Caki2 (cell line): ENCODE data around the gene TPSB2. TPM values are rescaled to one million over a fixed set of nuclear protein-coding genes. Genes with fewer than 3 reads are reported as not detected.
"Not testable (repeated sequence)": the region's sequence is repeated elsewhere in the genome, so short reads cannot be mapped to it uniquely, and the experiment has no call there.

Source experiments
- DNase-seq: peaks from one replicate; pipeline ENCODE4 v3.0.0-alpha.2; 2015; ENCODE audit warnings: low read depth
- in situ Hi-C: cut with HindIII; loops from 2 replicates; pipeline ENCODE4 v1.10.0; 2016; ENCODE audit warnings: low sequenced_read_pairs, low pct_unique_long_range_greater_than_20kb, mixed read lengths
- total RNA-seq: library from RNA; depleted of rRNA; stranded (reverse); fragments of >200 nt; shearing (Covaris generic); gene quantifications from 2 replicates; pipeline ENCODE4 v1.2.3, GENCODE V29; 2014; ENCODE audit warnings: low replicate concordance

The TPSB2 gene
- total RNA-seq, 1 experiment from 2014 or later, result not detected

GRCh38 chr16:1214719-1215118 lies 15.3 kb downstream of the TPSB2 start:
- in situ Hi-C loops, result no loop called here
- DNase-seq, result no peak

GRCh38 chr16:1213796-1214372 lies 16.1 kb downstream of the TPSB2 start:
- DNase-seq, result no peak
- in situ Hi-C loops, result no loop called here

GRCh38 chr16:1213231-1213630 lies 16.8 kb downstream of the TPSB2 start:
- no peak for DNase-seq
- in situ Hi-C loops, result no loop called here

- no peak for DNase-seq
- in situ Hi-C loops, result no loop called here
Observed at GRCh38 chr16:1212616-1213194, 17.3 kb downstream of the TPSB2 start.

GRCh38 chr16:1211451-1212268 lies 18.3 kb downstream of the TPSB2 start:
- in situ Hi-C loops, result no loop called here
- DNase-seq, result no peak

- in situ Hi-C loops, result no loop called here
- DNase-seq, result no peak
Observed at GRCh38 chr16:1210461-1210860, 19.5 kb downstream of the TPSB2 start.

GRCh38 chr16:1209081-1209480 lies 20.9 kb downstream of the TPSB2 start:
- no peak for DNase-seq
- in situ Hi-C loops, result no loop called here

GRCh38 chr16:1208239-1208830 lies 21.6 kb downstream of the TPSB2 start:
- in situ Hi-C loops, result no loop called here

GRCh38 chr16:1206786-1207185 lies 23.2 kb downstream of the TPSB2 start:
- in situ Hi-C loops, result no loop called here
- DNase-seq, result no peak

More at GRCh38 chr16:1208239-1208830, 21.6 kb downstream of the TPSB2 start:
- DNase-seq, result no peak

GRCh38 chr16:1206326-1206725 lies 23.7 kb downstream of the TPSB2 start:
- DNase-seq, result no peak
- in situ Hi-C loops, result no loop called here

GRCh38 chr16:1204933-1205332 lies 25.1 kb downstream of the TPSB2 start:
- in situ Hi-C loops, result no loop called here
- DNase-seq, result no peak

- no peak for DNase-seq
- in situ Hi-C loops, result no loop called here
Observed at GRCh38 chr16:1202274-1202673, 27.7 kb downstream of the TPSB2 start.

GRCh38 chr16:1201444-1201843 lies 28.5 kb downstream of the TPSB2 start:
- in situ Hi-C loops, result no loop called here
- DNase-seq, result no peak

- in situ Hi-C loops, result no loop called here
- no peak for DNase-seq
Observed at GRCh38 chr16:1200014-1200627, 29.9 kb downstream of the TPSB2 start.

- in situ Hi-C loops, result no loop called here
- no peak for DNase-seq
Observed at GRCh38 chr16:1199347-1200013, 30.5 kb downstream of the TPSB2 start.

- DNase-seq, in situ Hi-C loops: not testable (repeated sequence)
Observed at GRCh38 chr16:1198671-1199346, 31.2 kb downstream of the TPSB2 start.

GRCh38 chr16:1198194-1198593 lies 31.8 kb downstream of the TPSB2 start:
- in situ Hi-C loops, result no loop called here
- no peak for DNase-seq
